HG02885 (cell line): Measurements from ENCODE around the gene ADCY9.

ENCODE experiments used
- ATAC-seq: cut with Tn5 transposase; IDR thresholded peaks from one replicate; pipeline ENCODE4 v1.9.1; 2021; ENCODE audit warnings: mild to moderate bottlenecking; ENCODE audit not compliant: unreplicated experiment, poor library complexity

The ADCY9 gene

GRCh38 chr16:4097826-4098240, 18.4 kb downstream of the ADCY9 start:
- ATAC-seq: no peak

GRCh38 chr16:4096509-4096908, 19.7 kb downstream of the ADCY9 start:
- no peak for ATAC-seq

DNA sequence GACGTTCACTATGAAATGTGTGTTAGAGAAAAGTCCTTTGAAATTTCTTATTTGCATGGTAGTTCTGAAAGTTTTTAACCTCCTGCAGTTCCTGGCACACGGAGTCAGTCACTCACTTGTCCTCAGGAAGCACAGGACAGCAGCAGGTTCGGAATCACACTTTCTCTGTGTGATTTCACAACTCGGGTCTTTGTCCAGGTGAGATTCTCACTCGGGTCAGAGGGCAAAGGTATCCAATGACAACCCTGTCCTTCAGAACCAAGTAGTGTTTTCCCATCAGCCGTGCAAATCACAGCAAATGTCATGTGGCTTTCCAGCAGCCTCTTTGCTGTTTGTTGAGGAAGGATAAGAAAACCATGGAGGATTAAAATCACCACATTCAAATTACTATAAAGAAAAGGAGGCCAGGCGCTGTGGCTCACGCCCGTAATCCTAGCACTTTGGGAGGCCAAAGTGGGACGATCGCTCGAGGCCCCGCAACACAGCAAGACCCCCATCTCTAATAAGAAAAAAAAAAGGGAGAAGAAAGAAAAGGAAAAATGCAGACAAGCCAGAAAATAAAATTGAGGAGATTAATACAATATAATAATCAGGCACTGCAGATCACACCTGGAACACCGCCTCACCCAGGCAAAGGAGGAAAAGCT, 22.0 kb downstream of the ADCY9 start:
- no peak for ATAC-seq

- ATAC-seq: no peak
These were observed 22.6 kb downstream of the ADCY9 start for GRCh38 chr16:4093495-4094126.

DNA sequence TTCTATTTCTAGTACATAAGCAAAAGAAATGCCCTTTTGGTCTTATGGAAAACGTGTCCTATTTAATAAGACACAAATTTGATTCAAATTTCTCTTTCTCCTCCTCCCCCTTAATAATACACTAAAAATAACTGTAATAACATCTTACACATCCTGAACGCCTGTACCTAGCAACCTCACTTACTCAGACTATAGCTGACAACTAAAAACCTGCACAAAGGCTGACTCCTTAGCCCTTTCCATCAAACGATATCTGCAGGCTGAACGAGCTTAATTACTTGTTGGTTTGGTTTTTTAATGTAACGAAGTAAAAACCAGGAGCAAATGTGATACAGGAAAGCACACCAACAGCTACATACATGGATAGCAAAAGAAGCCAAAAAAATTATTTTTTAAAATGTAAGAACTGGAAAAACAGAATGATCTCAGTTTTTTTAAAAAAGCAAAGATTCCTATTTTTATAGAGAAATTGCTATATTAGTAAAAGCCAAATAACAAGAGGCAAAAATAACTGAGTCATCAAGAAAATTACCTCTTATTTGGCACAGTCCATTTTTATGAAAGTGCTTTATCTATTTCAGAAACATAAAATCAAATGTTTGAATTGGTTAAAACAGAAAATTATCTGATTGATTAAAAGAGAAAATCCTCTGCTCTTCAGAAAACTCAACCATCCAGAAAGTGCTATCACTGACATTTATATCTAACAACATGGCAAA, 23.5 kb downstream of the ADCY9 start:
- no peak for ATAC-seq

GRCh38 chr16:4091240-4092012, 24.8 kb downstream of the ADCY9 start:
- no peak for ATAC-seq

DNA sequence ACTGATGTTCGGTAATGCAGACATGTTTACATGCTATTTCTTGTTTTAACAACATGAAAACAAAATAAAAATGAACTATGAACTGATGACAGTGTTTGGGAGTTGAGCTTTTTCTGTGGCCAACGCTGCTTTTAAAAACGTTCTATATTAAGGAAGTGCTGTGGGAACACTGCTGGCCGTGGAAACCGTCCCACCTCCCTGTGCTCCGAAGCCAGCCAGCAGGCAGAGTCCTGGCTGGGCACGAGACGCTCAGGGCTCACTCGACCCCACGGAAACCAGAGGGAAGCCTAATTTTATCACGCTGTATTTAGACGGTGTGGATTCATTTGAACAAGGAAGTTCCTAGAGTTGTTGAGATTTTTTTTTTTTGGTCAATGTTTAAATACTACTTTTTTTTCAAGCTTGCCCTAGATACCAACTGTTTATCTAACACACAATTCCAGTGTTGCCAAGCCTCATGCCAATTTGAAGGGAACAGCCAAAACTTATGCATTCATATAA, 25.8 kb downstream of the ADCY9 start:
- no peak for ATAC-seq

- ATAC-seq: no peak
These were observed 26.4 kb downstream of the ADCY9 start for GRCh38 chr16:4089811-4090301.

GRCh38 chr16:4089251-4089810, 26.9 kb downstream of the ADCY9 start:
- ATAC-seq: no peak

DNA sequence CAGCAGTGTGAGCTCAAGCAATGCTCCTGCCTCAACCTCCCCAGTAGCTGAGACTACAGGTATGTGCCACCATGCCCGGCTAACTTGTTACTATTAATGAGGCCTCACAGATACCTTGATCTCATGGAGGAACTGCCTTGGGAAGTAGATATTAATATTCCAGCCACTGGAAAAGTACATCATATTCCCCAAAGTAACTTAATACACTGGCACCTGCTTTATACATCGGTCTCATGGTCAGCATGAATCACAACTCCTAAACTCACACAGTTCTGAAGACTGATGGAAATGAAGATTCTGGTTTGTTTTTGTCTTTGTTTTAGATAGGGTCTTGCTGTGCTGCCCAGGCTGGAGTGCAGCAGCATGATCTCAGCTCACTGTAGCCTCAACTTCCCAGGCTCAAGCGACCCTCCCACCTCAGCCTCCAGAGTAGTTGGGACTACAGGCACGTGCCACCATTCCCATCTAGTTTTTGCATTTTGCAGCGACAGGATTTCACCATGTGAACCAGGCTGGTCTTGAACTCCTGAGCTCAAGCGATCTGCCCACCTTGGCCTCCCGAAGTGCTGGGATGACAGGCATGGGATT, 28.2 kb downstream of the ADCY9 start:
- ATAC-seq: no peak

DNA sequence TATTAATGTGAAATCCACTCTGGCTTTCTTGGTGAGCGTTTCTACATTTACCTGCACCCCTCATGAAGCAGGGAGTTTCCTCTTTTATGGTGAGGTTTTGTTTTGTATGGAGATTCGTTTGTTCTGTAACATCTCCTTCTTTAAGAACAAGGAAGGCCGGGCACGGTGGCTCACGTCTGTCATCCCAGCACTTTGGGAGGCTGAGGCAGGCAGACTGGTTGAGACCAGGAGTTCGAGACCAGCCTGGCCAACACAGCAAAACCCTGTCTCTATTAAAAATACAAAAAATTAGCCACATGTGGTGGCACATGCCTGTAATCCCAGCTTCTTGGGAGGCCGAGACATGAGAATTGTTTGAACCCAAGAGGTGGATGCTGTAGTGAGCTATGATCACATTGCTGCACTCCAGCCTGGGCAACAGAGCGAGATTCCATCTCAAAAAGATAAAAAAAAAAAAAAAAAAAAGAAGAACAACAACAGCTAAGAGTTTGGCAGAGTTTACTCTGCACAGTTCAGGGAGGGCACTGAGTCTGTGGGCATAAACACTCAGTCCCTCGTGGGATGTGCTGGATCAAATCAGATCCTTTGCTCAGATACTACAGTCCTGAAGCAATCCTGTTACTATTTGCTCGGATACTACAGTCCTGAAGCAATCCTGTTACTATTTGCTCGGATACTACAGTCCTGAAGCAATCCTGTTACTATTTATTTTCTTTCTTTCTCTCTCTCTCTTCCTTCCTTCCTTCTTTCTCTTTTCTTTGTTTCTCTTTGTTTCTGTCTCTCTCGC, 28.9 kb downstream of the ADCY9 start:
- no peak for ATAC-seq

GRCh38 chr16:4086153-4086552, 30.1 kb downstream of the ADCY9 start:
- ATAC-seq: no peak

DNA sequence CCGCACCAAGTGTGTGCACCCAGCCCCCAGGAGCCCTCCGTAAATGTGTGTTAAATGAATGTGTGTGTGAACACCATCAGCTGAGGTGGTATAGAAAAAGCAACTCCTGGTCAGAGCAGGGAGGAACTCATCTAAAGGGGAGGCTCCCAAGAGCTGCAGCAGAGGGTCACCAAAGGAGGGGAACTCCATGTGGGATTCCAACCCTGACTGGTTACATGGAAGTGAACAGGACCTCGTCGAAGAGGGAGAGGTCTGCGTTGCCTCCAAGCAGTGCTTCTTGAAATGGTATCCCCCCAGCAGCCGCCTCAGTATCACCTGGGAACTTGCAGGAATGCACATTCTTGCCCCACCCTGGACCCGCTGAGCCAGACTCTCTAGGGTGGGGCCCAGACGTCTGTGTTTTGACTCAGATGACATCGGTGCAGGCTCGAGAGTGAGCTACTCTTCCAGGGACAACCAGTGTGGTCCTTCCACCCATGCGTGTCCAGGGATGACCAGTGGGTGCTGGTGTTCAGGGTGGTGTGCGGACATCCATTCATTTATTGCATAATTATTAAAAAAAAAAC, 30.8 kb downstream of the ADCY9 start:
- no peak for ATAC-seq

- ATAC-seq: no peak
These were observed 32.8 kb downstream of the ADCY9 start for GRCh38 chr16:4083347-4083870.

- no peak for ATAC-seq
These were observed 33.7 kb downstream of the ADCY9 start for GRCh38 chr16:4082474-4083044.

GRCh38 chr16:4081521-4082021, 34.7 kb downstream of the ADCY9 start:
- ATAC-seq: no peak

- no peak for ATAC-seq
These were observed 35.2 kb downstream of the ADCY9 start for GRCh38 chr16:4081047-4081446.

DNA sequence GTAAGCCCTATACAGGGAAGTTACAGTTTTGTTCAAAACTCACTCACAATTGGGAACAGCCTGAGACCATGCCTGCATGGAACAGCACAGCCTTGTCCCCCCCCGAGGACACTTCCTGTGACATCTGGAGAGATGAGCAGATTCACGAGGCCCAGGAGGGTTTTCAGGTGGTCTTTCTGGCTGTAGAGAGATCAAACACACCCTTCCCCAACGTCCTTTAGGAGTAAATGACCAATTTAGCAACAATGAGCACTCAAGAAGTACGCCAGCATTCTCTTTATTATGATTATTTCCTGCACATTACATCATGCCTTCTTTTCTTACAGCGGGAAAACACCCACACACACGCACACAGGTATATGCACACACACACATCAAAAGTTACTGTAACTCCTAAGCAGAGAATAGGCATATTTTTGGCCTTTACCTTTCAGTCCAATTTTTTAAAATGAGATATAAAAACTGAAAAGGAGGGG, 39.0 kb downstream of the ADCY9 start:
- no peak for ATAC-seq
